Cardiac septum (tissue), 1 donor: Measurements from ENCODE around the gene PKN1. TPM values are rescaled to one million over a fixed set of nuclear protein-coding genes. Genes with fewer than 3 reads are reported as not detected.
"Not testable (repeated sequence)": the region's sequence is repeated elsewhere in the genome, so short reads cannot be mapped to it uniquely, and the experiment has no call there.

ENCODE experiments used
- DNase-seq: peaks from one replicate; pipeline ENCODE4 v3.0.0-alpha.2; 2020; ENCODE audit warnings: low spot score
- intact Hi-C: fragments of 100-400 bp; cut with DNase I; formaldehyde crosslinking; loops from one replicate; pipeline ENCODE4 v1.14.0; 2022
- long read RNA-seq: library from polyadenylated mRNA; unstranded; transcript quantifications from one replicate; pipeline ENCODE4 v2.0.0, GENCODE V29; 2021
- total RNA-seq: library from RNA; stranded (reverse); fragmentation: NEBNext Ultra II Directional; extraction: Animal tissue kit (Norgen Biotek cat#: 25700); gene quantifications from one replicate; pipeline ENCODE4 v1.2.1, GENCODE V29; 2021
- donor health status: DM: no; HTN: no; CAD: no.

PKN1 gene
- total RNA-seq, result 136 TPM
- long read RNA-seq, transcript PKN1-201 (22 exons, 3,069 nt), result major isoform, 291 of 375 reads
- long read RNA-seq, partial matches to known transcripts, result 68 of 375 reads
- long read RNA-seq, other reads (novel, unspliced or antisense), result 16 of 375 reads

GRCh38 chr19:14432791-14433553 lies at the start of gene PKN1:
PKN1 (plus strand) TSS chr19:14433306; CDS start chr19:14433522, 216 bp downstream.
- DNase-seq, result peak; percentile 79
- intact Hi-C loops, result loop anchor here (1.0 kb wide), 1 partner anchor 13 kb away; no protein-coding TSS in a partner anchor

GRCh38 chr19:14383661-14384555 lies 49.2 kb upstream of the PKN1 start:
- intact Hi-C loops, result no loop called here
- DNase-seq, result peak; percentile 85

DNA sequence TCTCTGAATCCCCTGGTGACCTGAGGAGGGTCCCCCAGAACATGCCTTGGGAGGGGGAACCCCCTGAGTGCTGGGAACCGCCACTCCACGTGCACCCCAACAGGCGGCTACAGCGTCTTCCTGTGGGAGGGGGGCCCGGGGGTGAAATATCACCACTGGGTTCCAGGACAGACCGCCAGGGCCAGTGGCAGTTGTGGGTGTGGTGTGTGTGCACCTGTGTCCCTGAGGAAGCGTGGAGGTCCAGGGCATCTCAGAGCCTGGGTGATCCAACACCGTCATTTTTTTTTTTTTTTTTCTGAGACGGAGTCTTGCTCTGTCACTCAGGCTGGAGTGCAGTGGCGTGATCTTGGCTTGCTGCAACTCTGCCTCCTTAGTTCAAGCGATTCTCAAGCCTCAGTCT lies 47.6 kb upstream of the PKN1 start:
- intact Hi-C loops, result no loop called here

DNA sequence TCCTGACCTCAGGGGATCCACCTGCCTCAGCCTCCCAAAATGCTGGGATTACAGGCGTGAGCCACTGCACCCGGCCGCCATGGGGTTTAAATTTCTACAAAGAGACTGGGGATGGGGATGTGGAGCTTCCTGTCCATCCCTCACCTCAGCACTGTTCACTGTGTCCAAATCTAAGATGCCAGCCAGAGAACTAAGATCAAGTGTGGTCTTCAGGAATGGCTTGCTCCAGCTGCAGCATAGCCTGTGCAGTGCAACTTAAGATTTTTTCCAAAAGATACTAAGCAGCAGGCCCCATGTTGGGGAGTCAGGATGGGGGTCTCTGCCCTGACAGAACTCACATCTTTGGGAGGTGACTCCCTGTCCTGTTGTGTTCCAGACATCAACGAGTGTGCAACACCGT lies 42.6 kb upstream of the PKN1 start:
- intact Hi-C loops, result no loop called here
- no peak for DNase-seq

More for the DNA sequence above, 47.6 kb upstream of the PKN1 start:
- DNase-seq, result no peak

GRCh38 chr19:14391156-14391821 lies 41.8 kb upstream of the PKN1 start:
- intact Hi-C loops, result no loop called here
- no peak for DNase-seq

DNA sequence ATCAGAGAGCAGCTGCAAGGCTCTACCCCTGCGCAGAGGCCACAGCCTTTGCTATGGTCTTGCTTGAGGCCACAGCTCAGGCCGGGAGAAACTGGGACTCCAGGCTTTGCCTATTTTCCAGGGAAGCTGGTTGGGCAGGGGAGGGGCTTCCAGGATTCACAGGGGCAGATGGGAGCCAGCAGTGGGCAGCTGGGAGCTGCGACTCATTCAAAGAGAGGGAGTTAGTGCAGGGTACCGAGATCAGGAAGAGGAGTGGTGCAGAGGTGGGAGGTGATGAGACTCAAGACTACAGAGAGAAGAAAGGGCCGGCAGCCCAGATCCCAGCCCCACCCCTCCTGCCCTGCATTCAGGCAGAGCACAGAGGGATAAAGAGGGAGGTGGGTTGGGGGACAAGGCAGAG lies 39.8 kb upstream of the PKN1 start:
- intact Hi-C loops, result no loop called here
- no peak for DNase-seq

GRCh38 chr19:14394167-14394566 lies 38.9 kb upstream of the PKN1 start:
- no peak for DNase-seq
- intact Hi-C loops, result no loop called here

DNA sequence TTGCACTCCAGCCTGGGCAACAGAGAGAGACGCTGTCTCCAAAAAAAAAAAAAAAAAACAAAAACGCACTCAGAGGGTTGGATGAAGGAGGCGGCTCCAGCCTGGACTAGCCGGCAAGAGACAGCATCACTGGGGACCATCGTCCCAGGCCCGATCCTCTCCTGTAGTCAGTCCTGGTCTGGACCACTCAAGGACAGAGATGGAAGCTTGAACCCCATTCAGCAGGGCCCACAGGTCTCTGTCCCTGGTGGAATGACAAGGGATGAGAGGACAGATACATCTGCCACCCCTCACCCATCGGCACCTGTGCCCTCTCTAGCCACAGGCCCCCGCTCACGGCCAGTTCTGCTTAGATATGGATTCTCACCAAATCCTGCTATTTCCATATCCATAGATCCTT lies 37.8 kb upstream of the PKN1 start:
- intact Hi-C loops, result no loop called here
- DNase-seq, result no peak

DNA sequence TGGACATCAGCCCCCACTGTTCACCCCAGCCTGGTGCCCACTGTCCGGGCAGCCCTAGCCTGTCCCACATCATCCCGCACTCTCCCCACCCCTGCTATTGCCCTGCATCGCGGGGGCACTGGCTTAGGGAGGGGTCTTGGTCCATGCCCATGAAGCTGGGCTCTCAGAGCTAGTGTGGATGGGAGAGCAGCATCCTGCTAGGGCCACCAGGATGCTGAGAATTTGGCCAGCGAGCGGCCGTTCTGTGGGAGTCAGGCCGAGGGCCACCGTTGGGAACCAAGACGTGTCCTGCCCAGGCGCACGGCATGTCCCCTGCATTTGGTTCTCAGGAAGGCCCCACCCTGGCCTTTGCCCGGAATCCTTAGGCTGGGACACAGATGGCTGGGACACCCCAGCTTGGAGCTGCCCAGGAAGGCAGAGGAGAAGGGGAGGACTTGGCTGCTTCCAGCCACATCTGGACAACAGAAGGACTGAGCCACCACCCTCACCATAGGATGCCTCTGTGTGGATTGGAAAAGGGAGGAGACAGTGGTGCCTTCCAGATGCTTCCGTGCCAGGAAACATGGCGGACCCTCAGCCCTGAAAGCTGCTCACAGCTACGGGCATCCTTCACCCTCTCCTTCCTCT lies 37.3 kb upstream of the PKN1 start:
- intact Hi-C loops, result no loop called here
- no peak for DNase-seq

- intact Hi-C loops, result not testable (repeated sequence)
Observed at GRCh38 chr19:14396730-14397129, 36.4 kb upstream of the PKN1 start.

DNA sequence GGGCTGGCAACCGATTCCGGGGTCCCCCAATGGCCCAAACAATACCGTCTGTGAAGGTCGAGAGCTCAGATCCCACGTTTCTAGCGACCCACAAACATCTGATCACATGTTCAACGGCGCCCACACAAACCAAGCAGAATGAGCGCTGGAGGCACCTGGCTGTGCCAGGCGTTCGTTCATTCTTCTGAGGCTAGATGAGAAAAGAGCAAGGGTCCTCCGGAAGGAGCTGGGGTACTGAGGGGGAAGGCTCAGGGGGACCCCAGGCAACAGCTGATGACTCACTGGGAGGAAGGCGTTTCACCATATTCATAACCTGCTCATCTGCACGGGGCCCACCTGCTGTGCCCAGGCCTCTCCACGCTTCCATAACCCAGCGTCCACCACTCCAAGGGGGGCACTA lies 35.9 kb upstream of the PKN1 start:
- intact Hi-C loops, DNase-seq: not testable (repeated sequence)

More at GRCh38 chr19:14396730-14397129, 36.4 kb upstream of the PKN1 start:
- not testable (repeated sequence) for DNase-seq

GRCh38 chr19:14400951-14401431 lies 32.1 kb upstream of the PKN1 start:
- DNase-seq, result no peak
- intact Hi-C loops, result loop anchor here (10.0 kb wide), 2 partner anchors 46 to 206 kb away; no protein-coding TSS in a partner anchor

GRCh38 chr19:14401468-14402195 lies 31.5 kb upstream of the PKN1 start:
- intact Hi-C loops, result loop anchor here (10.0 kb wide), 2 partner anchors 47 to 207 kb away; no protein-coding TSS in a partner anchor
- no peak for DNase-seq

- intact Hi-C loops, result loop anchor here (10.0 kb wide), 2 partner anchors 48 to 208 kb away; no protein-coding TSS in a partner anchor
- no peak for DNase-seq
Observed at GRCh38 chr19:14402332-14403144, 30.6 kb upstream of the PKN1 start.

- not testable (repeated sequence) for DNase-seq
- intact Hi-C loops, result loop anchor here (10.0 kb wide), 2 partner anchors 49 to 209 kb away; no protein-coding TSS in a partner anchor
Observed at GRCh38 chr19:14403145-14403930, 29.8 kb upstream of the PKN1 start.

DNA sequence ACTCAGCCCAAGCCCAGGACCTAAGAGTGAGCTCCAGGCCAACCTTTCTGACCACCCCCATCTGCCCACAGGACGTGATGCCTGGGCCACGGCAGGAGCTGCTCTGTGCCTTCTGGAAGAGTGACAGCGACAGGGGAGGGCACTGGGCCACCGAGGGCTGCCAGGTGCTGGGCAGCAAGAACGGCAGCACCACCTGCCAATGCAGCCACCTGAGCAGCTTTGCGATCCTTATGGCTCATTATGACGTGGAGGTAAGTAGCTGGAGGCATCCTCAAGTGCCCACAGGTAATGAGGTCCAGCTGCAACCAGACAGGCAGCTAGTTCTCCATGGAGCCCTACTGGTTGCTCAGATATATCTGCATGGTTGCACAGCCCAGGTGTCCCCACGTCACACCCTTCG lies 28.8 kb upstream of the PKN1 start:
- DNase-seq, result no peak
- intact Hi-C loops, result loop anchor here (10.0 kb wide), 2 partner anchors 50 to 210 kb away; no protein-coding TSS in a partner anchor
